Measurements from ENCODE around the gene RPS3. TPM values are rescaled to one million over a fixed set of nuclear protein-coding genes. Genes with fewer than 3 reads are reported as not detected.

Gene RPS3
- total and polyA plus RNA-seq, 2 of the 13 experiments (the other 11 are each of a cell fraction or from before 2014, with no cell fraction given) = 2,143 to 3,616 TPM

- intact Hi-C loops (cut with micrococcal nuclease; ENCODE audit: unreplicated experiment) (no loop called here), in situ Hi-C loops (cut with HindIII; ENCODE audit: extremely low pct_ligation_motif_present, low pct_unique_long_range_greater_than_20kb) (no loop called here)
- H3K9me3 ChIP-seq (ENCODE audit: low read length) = no peaks in the 10 kb centered on the region
- DNase-seq (ENCODE audit: low spot score) (no peak), FAIRE-seq (peak; percentile 8), ATAC-seq (no peak)
- peaks cover under 1 to 9% of the 10 kb centered on the region in 2 experiments; a peak in 2 of 5 replicates for H3K27me3 ChIP-seq (ENCODE audit: control insufficient read depth in 1 of 2, insufficient read depth in 2 of 2, low read length in 2 of 2)
- 91% methylated on average over 25 of the region's 29 CpGs for WGBS (ENCODE audit: low lambda C conversion rate)
- no peaks in the 10 kb centered on the region for H3K36me3 ChIP-seq (replicated peaks in 1 of 2; ENCODE audit: control insufficient read depth in 1 of 2, insufficient read depth in 2 of 2, low read length in 2 of 2)
- H3K27ac ChIP-seq (ENCODE audit: extremely low read length, insufficient read depth, low read length) = no peak overlapping the region
- H3K79me2 ChIP-seq (ENCODE audit: insufficient read depth, low read length) = no peaks in the 10 kb centered on the region
- CTCF ChIA-PET (ENCODE audit: low intra/inter-chr PET ratio, low total read pairs) = interaction anchor here (0.8 kb wide), 1 partner anchor 37 kb away, joined by 4 read pairs; no protein-coding TSS in a partner anchor
- peaks cover 10% of the 10 kb centered on the region for H4K20me1 ChIP-seq (ENCODE audit: insufficient read depth, low read length)
- no peak overlapping the region for H3K4me2 ChIP-seq (ENCODE audit: low read depth, low read length)
- H2AFZ ChIP-seq (ENCODE audit: low read length) = no peak overlapping the region
- H3K4me1 ChIP-seq (ENCODE audit: insufficient read depth, low read length) = peaks cover 52% of the 10 kb centered on the region
- POLR2A ChIA-PET = interaction anchor here (1.2 to 1.6 kb wide), 2 partner anchors 17 to 25 kb away, joined by 3 to 5 read pairs; no protein-coding TSS in a partner anchor
- H3K9ac ChIP-seq (ENCODE audit: insufficient read depth, low read depth, low read length) = no peak overlapping the region
- BruUV-seq (replicated peaks) = no TSS peak
- no peak overlapping the region for H3K4me3 ChIP-seq (replicated peaks in 1 of 3; ENCODE audit: insufficient read depth in 1 of 3, low read depth in 2 of 3, low read length in 3 of 3)
- TF ChIP-seq ZNF879 (CRISPR knock-in tag; IDR thresholded peaks at IDR 0.05) (no peak), ZNF572 (CRISPR knock-in tag; IDR thresholded peaks at IDR 0.05) (no peak), HNRNPUL1 (IDR thresholded peaks at IDR 0.05; ENCODE audit: low read depth, low read length) (no peak), ZUFSP (CRISPR knock-in tag; IDR thresholded peaks at IDR 0.05; ENCODE audit: borderline replicate concordance) (no peak), ZNF639 (CRISPR knock-in tag; conservative IDR thresholded peaks at IDR 0.05) (no peak), ZNF501 (CRISPR knock-in tag; IDR thresholded peaks at IDR 0.05) (no peak), ZIK1 (CRISPR knock-in tag; IDR thresholded peaks at IDR 0.05; ENCODE audit: borderline replicate concordance, low read depth) (no peak), ISL2 (CRISPR knock-in tag; IDR thresholded peaks at IDR 0.05) (no peak), ZBTB33 (CRISPR knock-in tag; IDR thresholded peaks at IDR 0.05) (peak; percentile 18; the same call in 1 of the 2 replicates), ZNF687 (CRISPR knock-in tag; IDR thresholded peaks at IDR 0.05) (peak; percentile 22; the same call in 1 of the 2 replicates), RAD21 (CRISPR knock-in tag; IDR thresholded peaks at IDR 0.05) (0 out of 2 replicates have a peak, but pooled peaks have one; percentile 25), MYNN (CRISPR knock-in tag; IDR thresholded peaks at IDR 0.05; ENCODE audit: low read depth) (no peak)
Observed at GRCh38 chr11:75425422-75425821, 26.1 kb downstream of the RPS3 start.

Measured in HepG2 (cell line).